K562 (cell line): ENCODE data around the gene NLRP9. TPM values are rescaled to one million over a fixed set of nuclear protein-coding genes. Genes with fewer than 3 reads are reported as not detected.
A peak's percentile ranks its signal among the peaks of the same experiment; 100 is the strongest.

ENCODE experiments used
- ATAC-seq: fragments of 200-7000 bp; cut with Tn5 transposase; 3 replicates; pipeline ENCODE4 v1.9.1; 2020; ENCODE audit warnings: moderate library complexity
- BruUV-seq: library from RNA; stranded (reverse); fragments of 400-500 nt; replicated peaks from 2 replicates; lab custom pipeline; 2021; lab: Mats Ljungman, UMichigan
- CTCF ChIA-PET: fragments of 300-600 bp; formaldehyde crosslinking; extraction: SDS; loops from one replicate; lab custom pipeline; 2021; ENCODE audit warnings: low intra/inter-chr PET ratio; lab: Yijun Ruan, JAX
- POLR2A ChIA-PET: fragments of 300-600, 350-650 bp; sonication (Branson Sonifier 250); formaldehyde crosslinking; extraction: SDS; loops from one replicate; lab custom pipeline; 2021; ENCODE audit warnings: antibody characterized with exemption, inconsistent platforms; lab: Yijun Ruan, JAX
- DNase-seq, 4 experiments: peaks; one replicate each; pipeline versions ENCODE4 v3.0.0 to v3.0.0-alpha.2; 2011 to 2018; ENCODE audit warnings: low spot score in 3 of 4, mixed read lengths in 3 of 4; ENCODE audit errors: extremely low read depth in 1 of 4
- FAIRE-seq: peaks from 2 replicates; lab custom pipeline; 2011; peaks lifted over from hg19 to GRCh38; lab: Jason Lieb, UNC
- H2AFZ ChIP-seq: 2 replicates; pipeline ENCODE4 v1.6.0; 2011; ENCODE audit warnings: low read depth, low read length, control low read depth, inconsistent platforms
- H3K27ac ChIP-seq: fragments of 200-600 bp; 3 replicates; pipeline ENCODE4 v1.8.0; 2011; ENCODE audit warnings: low read depth, mild to moderate bottlenecking, control low read depth, inconsistent platforms, low read length, moderate library complexity, mixed read lengths; ENCODE audit errors: extremely low read depth
- H3K27me3 ChIP-seq, 2 experiments: fragments of 300-600 bp in 1 of 2; 2 replicates in 1 of 2; 3 replicates in 1 of 2; pipeline versions ENCODE4 v1.6.0 to v1.8.0; 2011; ENCODE audit warnings: inconsistent platforms in 2 of 2, low read length in 2 of 2, mild to moderate bottlenecking in 1 of 2, mixed read lengths in 1 of 2, moderate library complexity in 1 of 2; ENCODE audit not compliant: control insufficient read depth in 2 of 2, insufficient read depth in 2 of 2
- H3K36me3 ChIP-seq: fragments of 300-600 bp; 3 replicates; pipeline ENCODE4 v1.8.0; 2011; ENCODE audit warnings: mild to moderate bottlenecking, low read length, inconsistent platforms; ENCODE audit not compliant: control insufficient read depth, insufficient read depth
- H3K4me1 ChIP-seq, 2 experiments: fragments of 200-600 bp in 1 of 2; replicated peaks in 1 of 2; 2 replicates in 1 of 2; 3 replicates in 1 of 2; pipeline versions ENCODE4 v1.5.1 to v1.8.0; 2011; ENCODE audit warnings: inconsistent platforms in 2 of 2, low read length in 2 of 2, mild to moderate bottlenecking in 1 of 2, mixed read lengths in 1 of 2, moderate library complexity in 1 of 2; ENCODE audit not compliant: control insufficient read depth in 2 of 2, insufficient read depth in 2 of 2
- H3K4me2 ChIP-seq: 2 replicates; pipeline ENCODE4 v1.6.1; 2011; ENCODE audit warnings: low read length, control low read depth, inconsistent platforms, mixed read lengths; ENCODE audit not compliant: insufficient read depth
- H3K4me3 ChIP-seq: fragments of 200-600 bp; sonication (generic), shearing (Covaris generic); 2 replicates; pipeline ENCODE4 v1.5.1; 2016; ENCODE audit warnings: control low read depth, inconsistent platforms
- H3K79me2 ChIP-seq: fragments of 200-600 bp; 3 replicates; pipeline ENCODE4 v1.8.0; 2011; ENCODE audit warnings: low read length, inconsistent platforms; ENCODE audit not compliant: control insufficient read depth, insufficient read depth
- H3K9ac ChIP-seq, 2 experiments: 2 replicates each; pipeline versions ENCODE4 v1.6.0 to v1.6.1; 2011; ENCODE audit warnings: low read depth in 2 of 2, low read length in 2 of 2, control low read depth in 1 of 2, inconsistent platforms in 1 of 2, mild to moderate bottlenecking in 1 of 2, mixed read lengths in 1 of 2; ENCODE audit not compliant: insufficient read depth in 1 of 2
- H3K9me1 ChIP-seq: one replicate; pipeline ENCODE4 v1.6.0; 2011; ENCODE audit warnings: inconsistent platforms, mild to moderate bottlenecking, low read length, moderate library complexity; ENCODE audit not compliant: control insufficient read depth, insufficient read depth
- H3K9me3 ChIP-seq: replicated peaks from 2 replicates; pipeline ENCODE4 v1.5.1; 2011; ENCODE audit warnings: low read depth, low read length, inconsistent platforms; ENCODE audit not compliant: control insufficient read depth, insufficient read depth
- H4K20me1 ChIP-seq: replicated peaks from 2 replicates; pipeline ENCODE4 v1.6.1; 2011; ENCODE audit warnings: low read length, inconsistent platforms, mixed read lengths; ENCODE audit not compliant: control insufficient read depth, insufficient read depth
- EWSR1 ChIP-seq: fragments of 450-650 bp; IDR thresholded peaks from 2 replicates; pipeline ENCODE4 v1.6.1; 2018; ENCODE audit warnings: borderline replicate concordance, mild to moderate bottlenecking, low read depth, moderate library complexity; ENCODE audit not compliant: partially characterized antibody
- NR2C1 ChIP-seq, 2 experiments: fragments of 450-650 bp; IDR thresholded peaks; 2 replicates each; pipeline ENCODE4 v1.6.1; 2017; ENCODE audit warnings: mild to moderate bottlenecking in 2 of 2, antibody characterized with exemption in 1 of 2, inconsistent platforms in 1 of 2, missing compliant biosample characterization in 1 of 2, missing genetic modification characterization in 1 of 2
- POLR2G ChIP-seq: fragments of 200-400 bp; formaldehyde crosslinking; IDR thresholded peaks from 2 replicates; pipeline ENCODE4 v1.6.1; 2017; ENCODE audit warnings: low read depth, mild to moderate bottlenecking, antibody characterized with exemption, low read length, moderate library complexity
- ZNF282 ChIP-seq: sonication (generic); formaldehyde crosslinking; IDR thresholded peaks from 2 replicates; pipeline ENCODE4 v1.8.1; 2023; ENCODE audit warnings: missing genetic modification reagents
- WGBS: fragments of 100-300 bp; shearing (Covaris generic); methylation state at CpG from one replicate; pipeline ENCODE4 v1.1.6; 2016; ENCODE audit warnings: low coverage, mixed read lengths; ENCODE audit not compliant: insufficient coverage; ENCODE audit errors: missing lambda C conversion rate; 5-methylcytosine and 5-hydroxymethylcytosine counted together
- in situ Hi-C: fragments of 300-500 bp; cut with MboI; formaldehyde crosslinking; loops from 4 replicates; pipeline ENCODE4 v1.15.0; 2018; ENCODE audit warnings: inconsistent platforms, mixed read lengths
- intact Hi-C: fragments of 100-400 bp; cut with micrococcal nuclease; formaldehyde crosslinking; loops from 2 replicates; pipeline ENCODE4 v1.14.2; 2022
- polyA plus RNA-seq, 8 experiments: library from polyadenylated mRNA; depleted of rRNA in 4 of 8; stranded (reverse) in 5 of 8; unstranded in 3 of 8; fragments of >200 nt; fragmentation: Nextera tagmentation in 2 of 8; fragmentation: Illumina TruSeq in 1 of 8; extraction: Ambion mirVana in 2 of 8; extraction: Trizol in 1 of 8; gene quantifications; 2 replicates each; pipeline versions ENCODE4 v1.2.1 to v1.2.3, GENCODE V29; 2011 to 2014; ENCODE audit warnings: inconsistent platforms in 1 of 8, missing spikeins in 1 of 8
- total RNA-seq, 7 experiments: library from RNA; depleted of rRNA in 6 of 7; stranded (reverse); fragments of >200 nt in 6 of 7; fragmentation: Illumina TruSeq in 2 of 7; extraction: Trizol in 2 of 7; gene quantifications; 2 replicates each; pipeline versions ENCODE4 v1.2.1 to v1.2.3, GENCODE V29; 2011 to 2021; ENCODE audit warnings: low replicate concordance in 1 of 7
- TF ChIP-seq, protein P1 (sequence below): IDR thresholded peaks from 2 replicates; pipeline ENCODE4 v1.6.1; 2011; ENCODE audit not compliant: insufficient read length; ENCODE audit errors: extremely low read depth

NLRP9 gene
- total and polyA plus RNA-seq, 9 of the 15 experiments (the other 6 are each of a cell fraction or from before 2014, with no cell fraction given) = not detected

DNA sequence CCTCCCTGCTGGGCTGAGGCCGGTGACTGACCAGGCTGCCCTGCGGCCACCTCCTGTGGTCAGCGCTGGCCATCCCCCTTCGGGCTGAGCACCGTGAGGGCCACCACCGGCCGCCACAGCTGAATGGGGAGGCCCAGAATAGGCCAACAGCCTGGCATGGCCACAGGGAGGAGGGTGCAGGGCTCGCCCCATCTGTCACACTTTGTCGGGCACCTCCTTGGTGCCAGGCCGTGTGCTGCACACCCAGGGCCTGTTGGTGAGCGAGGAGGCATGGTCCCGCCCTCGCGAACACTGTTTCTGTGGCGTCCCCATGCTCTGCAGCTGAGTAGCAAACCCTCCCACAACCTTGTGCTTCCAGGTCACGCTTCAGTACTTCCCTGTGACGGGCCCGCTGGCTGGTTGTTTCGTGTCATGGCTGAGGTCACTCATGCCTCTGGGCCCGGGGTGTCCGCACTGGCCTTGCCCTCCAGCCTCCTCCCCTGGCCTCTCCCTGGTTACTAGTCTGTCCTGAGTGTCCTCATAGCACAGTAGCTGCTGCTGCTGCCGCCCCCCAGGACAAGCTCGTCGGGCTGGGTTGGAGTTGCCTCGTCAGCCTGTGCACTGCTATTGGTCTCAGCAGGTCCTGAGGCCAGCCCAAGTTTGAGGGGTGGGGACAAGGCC is 48.0 kb downstream of the NLRP9 start:
- Histone ChIP-seq H3K79me2 (peaks cover 2% of the 10 kb centered on the region; the same call in 2 of the 3 replicates), H3K36me3 (peaks cover 90% of the 10 kb centered on the region; the same call in 2 of the 3 replicates), H3K4me3 (no peak overlapping the region)
- no peak for FAIRE-seq
- intact Hi-C loops = no loop called here
- no TSS peak for BruUV-seq
- TF ChIP-seq ZNF282 (CRISPR knock-in tag) (no peak), POLR2G (0 out of 2 replicates have a peak, but pooled peaks have one; percentile 38), EWSR1 (no peak), NR2C1 (IDR thresholded peaks at IDR 0.05) (0 out of 2 replicates have a peak, but pooled peaks have one; percentile 28), NR2C1 (tag; IDR thresholded peaks at IDR 0.05) (no peak)
- TF ChIP-seq, protein P1, sequence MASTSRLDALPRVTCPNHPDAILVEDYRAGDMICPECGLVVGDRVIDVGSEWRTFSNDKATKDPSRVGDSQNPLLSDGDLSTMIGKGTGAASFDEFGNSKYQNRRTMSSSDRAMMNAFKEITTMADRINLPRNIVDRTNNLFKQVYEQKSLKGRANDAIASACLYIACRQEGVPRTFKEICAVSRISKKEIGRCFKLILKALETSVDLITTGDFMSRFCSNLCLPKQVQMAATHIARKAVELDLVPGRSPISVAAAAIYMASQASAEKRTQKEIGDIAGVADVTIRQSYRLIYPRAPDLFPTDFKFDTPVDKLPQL = no peak
- TF ChIP-seq, all 486 proteins: peak for 2
- no peak overlapping the region for H3K27ac ChIP-seq
- H3K4me2 ChIP-seq = no peak overlapping the region
- H3K4me1 ChIP-seq = peaks cover 0 to 56% of the 10 kb centered on the region in 2 experiments; a peak in 3 of 5 replicates
- no peaks in the 10 kb centered on the region for H3K9me3 ChIP-seq
- 92% methylated on average over 20 of the region's 25 CpGs for WGBS
- ChIA-PET POLR2A (interaction anchor here (0.8 to 1.2 kb wide), 2 partner anchors 9 to 14 kb away, joined by 4 to 5 read pairs; no protein-coding TSS in a partner anchor), CTCF (interaction anchor here (0.5 kb wide), 1 partner anchor 11 kb away, joined by 3 read pairs; no protein-coding TSS in a partner anchor)
- no peaks in the 10 kb centered on the region for H3K27me3 ChIP-seq
- in situ Hi-C loops = no loop called here
- DNase-seq = no peak
- peak overlapping the region in 1 of 2 experiments; percentile 26; a peak in 1 of 4 replicates for H3K9ac ChIP-seq
- no peak overlapping the region for H2AFZ ChIP-seq
- ATAC-seq = no peak
- no peaks in the 10 kb centered on the region for H3K9me1 ChIP-seq
- H4K20me1 ChIP-seq = peaks cover 26% of the 10 kb centered on the region
